ENCODE data around the gene PHETA2. TPM values are rescaled to one million over a fixed set of nuclear protein-coding genes. Genes with fewer than 3 reads are reported as not detected.
"Not testable (repeated sequence)": the region's sequence is repeated elsewhere in the genome, so short reads cannot be mapped to it uniquely, and the experiment has no call there.

PHETA2 gene
- total RNA-seq, 1 donor from 2014 or later = 2.7 TPM

DNA sequence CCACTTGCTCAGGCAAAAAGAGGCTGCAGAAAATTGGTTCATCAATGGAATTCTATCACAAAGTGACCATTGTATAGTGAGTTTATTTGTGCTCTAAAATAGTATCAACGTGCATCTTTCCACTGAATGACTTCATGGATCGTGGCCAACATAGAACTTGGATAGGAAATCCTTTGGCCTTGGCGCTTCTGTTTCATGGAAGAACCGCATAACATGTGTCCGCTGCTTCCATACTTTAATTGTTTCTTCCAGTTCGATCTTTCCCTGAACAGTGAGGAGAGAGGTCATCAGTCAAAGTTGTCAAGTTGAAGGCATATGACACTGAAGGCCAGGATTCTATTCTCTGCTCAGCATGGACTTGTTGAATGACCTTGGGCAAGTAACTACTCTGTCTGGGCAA is 12.0 kb downstream of the PHETA2 start:
- DNase-seq (no peak), ATAC-seq (no peak)
- intact Hi-C loops (cut with micrococcal nuclease) = no loop called here

DNA sequence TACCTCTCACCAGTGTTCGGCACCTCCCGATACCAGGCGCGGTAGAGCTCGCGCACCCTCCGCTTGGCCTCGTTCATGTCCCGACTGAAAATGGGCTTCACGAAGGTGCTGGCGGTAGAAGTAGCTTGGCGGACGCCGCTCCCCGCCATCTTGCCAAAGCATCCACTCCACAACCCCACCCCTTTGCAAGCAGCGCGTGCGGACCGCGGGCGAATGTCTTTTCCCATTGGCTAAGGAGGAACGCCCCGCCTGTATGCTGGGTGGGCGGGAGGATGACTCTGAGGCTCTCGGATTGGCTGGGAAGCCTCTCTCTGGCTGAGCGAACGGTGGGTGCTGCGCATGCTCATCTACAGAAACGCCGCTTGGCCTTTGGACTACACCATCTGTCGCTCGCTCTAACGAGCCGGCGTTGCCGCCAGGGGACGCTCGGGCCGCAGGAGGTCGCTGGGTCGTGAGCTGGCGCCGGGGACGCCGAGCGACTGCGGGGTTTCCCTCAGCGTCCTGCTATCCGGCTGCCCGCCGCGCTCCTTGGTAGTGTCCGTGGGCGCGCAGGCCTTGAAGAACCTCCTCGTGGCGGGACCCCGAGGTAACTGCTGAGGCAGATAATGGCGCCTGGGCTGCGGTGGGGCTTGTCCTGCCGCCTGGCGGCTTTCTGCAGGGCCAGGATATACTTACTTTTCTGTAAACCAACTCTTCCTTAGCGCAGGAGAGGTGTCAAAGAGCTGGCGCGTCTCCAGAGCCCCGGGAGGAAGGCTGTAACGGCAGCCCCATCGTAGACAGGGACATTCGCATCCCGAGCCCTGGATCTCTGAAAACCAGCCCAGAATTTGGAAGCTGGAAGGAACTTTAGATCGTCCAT is 16.8 kb downstream of the PHETA2 start, which contains the start of gene NDUFA6:
TSS of gene NDUFA6 (minus strand) at position 177 of the 859 bp plus-strand sequence. CDS start at position 149, 28 bp downstream.
- DNase-seq = peak; percentile 99
- ATAC-seq = peak; percentile 96
- intact Hi-C loops (cut with micrococcal nuclease) = no loop called here

DNA sequence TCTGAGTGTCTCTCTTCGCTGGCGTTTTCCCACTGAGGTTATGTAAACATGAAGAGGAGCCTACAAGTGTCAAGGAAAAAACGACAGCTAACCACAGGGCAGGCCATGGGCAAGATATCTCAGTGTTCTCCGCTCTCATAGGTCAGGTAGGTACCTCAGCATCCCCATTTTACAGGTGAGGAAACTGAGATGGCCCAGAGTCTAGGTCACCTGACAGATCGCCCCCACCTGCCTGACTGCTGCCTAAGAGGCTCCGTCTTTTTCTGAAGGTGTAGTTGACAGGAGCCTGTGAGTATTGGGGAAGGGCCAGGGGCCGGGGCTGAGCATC is 17.4 kb downstream of the PHETA2 start:
- DNase-seq = no peak
- peak; percentile 2 for ATAC-seq

DNA sequence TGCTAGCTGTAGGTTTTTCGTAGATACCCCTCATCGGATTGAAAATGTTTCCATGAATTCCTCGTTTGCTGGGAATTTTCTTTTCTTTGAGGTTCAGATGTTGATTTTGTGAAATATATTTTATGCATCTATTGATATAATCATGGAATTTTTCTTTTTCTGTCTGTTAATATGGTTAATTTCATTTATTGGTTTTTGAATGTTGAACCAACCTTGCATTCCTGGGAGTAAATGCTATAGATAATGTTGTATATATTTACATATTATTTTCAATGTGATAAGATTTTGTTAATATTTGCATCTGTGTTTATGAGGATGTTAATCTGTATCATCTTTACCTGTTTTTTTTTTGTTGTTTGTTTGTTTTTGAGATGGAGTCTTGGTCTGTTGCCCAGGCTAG is 27.2 kb downstream of the PHETA2 start:
- ATAC-seq (no peak), DNase-seq (no peak)
- intact Hi-C loops (cut with micrococcal nuclease) = no loop called here

More for the DNA sequence above, 17.4 kb downstream of the PHETA2 start:
- intact Hi-C loops (cut with micrococcal nuclease) = no loop called here

DNA sequence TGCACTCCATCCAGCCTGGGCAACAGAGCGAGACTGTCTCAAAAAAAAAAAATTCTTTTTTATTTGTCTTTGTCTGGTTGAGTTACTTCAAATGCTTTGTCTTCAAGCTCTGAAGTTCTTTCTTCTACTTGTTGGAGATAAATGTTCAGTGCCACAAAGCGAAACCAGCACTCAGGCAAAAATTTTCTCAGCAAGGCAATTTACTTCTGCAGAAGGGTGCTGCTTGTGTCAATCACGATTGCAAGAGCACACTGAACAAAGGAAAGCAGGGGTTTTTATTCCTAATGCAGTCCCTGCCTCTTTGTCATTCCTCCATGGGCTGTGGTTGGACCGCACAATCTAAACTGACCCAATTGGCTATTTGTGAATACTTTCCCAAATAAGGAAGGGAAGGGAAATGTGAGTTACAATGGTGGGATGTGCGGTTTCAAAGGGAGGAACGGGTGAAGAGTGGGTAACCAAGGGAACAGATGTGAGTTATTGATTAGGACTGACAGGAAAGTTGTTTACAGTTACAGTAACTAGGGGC is 30.3 kb downstream of the PHETA2 start:
- intact Hi-C loops (cut with micrococcal nuclease); ATAC-seq: not testable (repeated sequence)

DNA sequence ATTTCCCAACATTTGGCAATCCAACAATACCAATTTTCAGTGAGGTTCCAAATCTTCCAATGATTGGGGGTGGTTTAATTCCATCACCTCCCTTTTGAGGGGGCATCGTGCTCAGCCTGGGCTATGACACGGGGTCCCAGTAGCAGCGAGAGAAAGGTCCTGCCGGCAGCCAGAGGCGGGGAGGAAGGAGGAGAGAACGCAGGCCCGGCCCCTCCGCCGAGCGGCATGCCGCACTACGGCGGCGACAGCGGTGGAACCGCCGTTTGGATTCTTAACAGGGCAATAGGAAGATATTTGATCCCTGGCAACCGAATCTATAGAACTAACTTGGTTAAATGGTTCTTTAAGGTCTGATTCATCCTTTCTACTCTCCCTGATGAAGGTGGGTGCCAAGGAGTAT is 34.8 kb downstream of the PHETA2 start:
- DNase-seq = no peak
- no peak for ATAC-seq
- intact Hi-C loops (cut with micrococcal nuclease) = no loop called here

More for the DNA sequence above, 30.3 kb downstream of the PHETA2 start:
- not testable (repeated sequence) for DNase-seq

DNA sequence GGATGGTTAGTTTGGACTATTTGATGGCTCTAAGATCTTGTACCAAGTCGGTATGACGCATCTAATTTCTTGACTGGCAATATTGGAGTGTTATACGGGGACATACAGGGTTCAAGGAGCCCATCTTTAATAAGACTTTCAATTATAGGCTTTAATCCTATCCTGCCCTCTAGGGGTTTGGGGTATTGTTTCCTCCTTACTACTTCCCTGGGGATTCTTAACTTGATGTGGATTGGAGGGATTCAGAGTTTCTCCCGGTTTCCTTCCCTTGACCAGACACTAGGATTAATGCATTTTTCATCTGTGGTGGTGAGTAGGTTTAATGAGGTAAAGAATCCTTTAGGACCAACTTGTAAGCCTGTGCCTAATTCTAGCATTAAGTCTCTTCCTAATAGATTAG is 37.8 kb downstream of the PHETA2 start:
- no peak for DNase-seq
- ATAC-seq = no peak
- intact Hi-C loops (cut with micrococcal nuclease) = no loop called here

DNA sequence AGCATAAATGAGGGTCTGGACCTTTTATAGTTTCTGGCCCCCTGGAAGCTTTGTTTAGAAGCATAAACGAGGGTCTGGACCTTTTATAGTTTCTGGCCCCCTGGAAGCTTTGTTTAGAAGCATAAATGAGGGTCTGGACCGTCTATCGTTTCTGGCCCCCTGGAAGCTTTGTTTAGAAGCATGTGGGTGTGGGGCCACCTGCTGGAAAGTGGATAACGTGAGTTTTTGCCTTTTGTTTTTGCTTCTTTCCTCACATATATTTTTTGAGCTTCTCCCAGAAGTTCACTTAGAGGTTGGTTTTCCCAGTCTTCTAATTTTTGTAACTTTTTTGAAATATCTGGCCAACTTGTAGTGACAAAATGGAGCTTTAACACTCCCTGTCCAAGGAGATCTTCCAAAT is 38.7 kb downstream of the PHETA2 start:
- ATAC-seq; DNase-seq; intact Hi-C loops (cut with micrococcal nuclease): not testable (repeated sequence)

DNA sequence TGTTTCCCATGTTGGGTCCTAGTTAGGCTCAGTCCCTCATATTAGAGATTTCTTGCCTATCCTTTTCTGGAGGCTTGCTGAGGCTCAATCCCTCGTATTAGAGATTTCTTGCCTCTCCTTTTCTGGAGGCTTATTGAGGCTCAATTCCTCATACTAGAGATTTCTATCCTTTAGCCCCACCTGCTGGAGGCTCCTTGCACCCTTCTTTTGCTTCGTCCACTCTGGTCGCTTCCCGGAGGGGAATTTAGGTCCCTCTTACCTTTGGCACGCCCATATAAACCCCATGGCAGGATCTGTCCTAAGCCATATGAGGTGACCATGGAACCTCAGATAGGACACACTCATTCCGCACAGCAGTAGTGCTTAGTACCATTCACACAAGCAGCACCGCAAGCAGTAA is 40.7 kb downstream of the PHETA2 start:
- DNase-seq (no peak), ATAC-seq (no peak)
- intact Hi-C loops (cut with micrococcal nuclease) = no loop called here

DNA sequence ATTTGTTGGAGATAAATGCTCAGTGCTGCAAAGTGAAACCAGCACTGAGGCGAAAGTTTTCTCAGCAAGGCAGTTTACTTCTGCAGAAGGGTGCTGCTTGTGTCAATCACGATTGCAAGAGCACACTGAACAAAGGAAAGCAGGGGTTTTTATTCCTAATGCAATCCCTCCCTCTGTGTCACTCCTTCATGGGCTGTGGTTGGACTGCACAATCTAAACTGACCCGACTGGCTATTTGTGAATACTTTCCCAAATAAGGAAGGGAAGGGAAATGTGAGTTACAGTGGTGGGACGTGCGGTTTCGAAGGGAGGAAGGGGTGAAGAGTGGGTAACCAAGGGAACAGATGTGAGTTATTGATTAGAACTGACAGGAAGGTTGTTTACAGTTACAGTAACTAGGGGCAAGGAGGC is 41.4 kb downstream of the PHETA2 start:
- intact Hi-C loops (cut with micrococcal nuclease); ATAC-seq; DNase-seq: not testable (repeated sequence)

DNA sequence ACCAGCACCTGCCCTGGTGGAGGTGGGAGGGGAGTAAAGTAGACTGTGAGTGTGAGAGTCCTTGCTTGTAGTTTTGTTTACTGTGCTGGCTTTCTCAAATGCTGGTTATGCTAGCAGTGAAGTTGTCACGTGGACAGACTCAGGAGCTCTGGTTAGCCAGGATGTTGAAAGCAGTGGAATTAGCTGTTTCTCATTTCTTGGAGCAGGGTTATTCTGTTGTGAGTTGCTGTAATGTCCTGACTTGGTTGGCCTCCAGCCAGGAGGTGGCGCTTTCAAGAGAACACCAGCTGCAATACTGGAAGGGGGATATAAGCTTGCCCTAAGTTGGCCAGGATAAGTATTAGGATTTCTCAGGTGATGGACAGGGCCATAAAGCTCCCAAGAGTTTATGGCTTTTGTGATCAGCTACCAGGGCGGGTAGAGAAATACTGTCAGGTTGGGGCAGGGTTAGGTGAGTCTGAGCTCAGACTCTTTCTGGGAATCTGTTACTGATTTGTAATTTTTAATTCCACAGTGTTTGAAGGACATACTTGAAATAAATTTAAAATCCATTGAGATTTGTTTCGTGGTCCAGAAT is 42.9 kb downstream of the PHETA2 start:
- intact Hi-C loops (cut with micrococcal nuclease) = no loop called here
- no peak for DNase-seq

DNA sequence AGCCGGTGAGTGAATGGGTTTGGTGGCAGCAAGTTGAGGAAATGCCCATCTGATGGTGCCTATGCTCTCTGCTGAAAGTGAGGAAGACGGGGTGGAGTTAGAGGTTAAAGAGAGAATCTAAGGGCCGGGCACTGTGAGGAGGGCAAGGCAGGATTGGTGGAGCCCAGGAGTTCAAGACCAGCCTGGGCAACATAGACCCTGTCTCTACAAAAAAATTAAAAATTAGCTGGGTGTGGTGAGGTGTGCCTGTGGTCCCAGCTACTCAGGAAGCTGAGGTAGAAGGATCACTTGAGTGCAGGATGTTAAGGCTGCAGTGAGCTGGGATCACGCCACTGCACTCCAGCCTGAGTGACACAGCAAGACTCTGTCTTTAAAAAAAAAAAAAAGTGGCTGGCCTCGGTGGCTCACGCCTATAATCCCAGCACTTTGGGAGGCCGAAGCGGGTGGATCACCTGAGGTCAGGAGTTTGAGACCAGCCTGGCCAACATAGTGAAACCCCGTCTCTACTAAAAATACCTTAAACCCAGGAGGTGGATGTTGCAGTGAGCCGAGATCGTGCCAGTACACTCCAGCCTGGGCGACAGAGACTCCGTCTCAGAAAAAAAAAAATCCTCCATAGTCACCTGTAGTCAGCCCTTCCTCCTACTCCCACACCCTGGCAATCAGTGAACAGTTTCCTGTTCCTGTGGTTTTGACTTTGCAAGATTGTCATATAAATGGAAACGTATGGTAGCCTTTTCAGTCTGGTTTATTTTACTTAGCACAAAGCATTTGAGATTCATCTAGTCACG is 46.4 kb downstream of the PHETA2 start:
- DNase-seq; ATAC-seq; intact Hi-C loops (cut with micrococcal nuclease): not testable (repeated sequence)

More for the DNA sequence above, 42.9 kb downstream of the PHETA2 start:
- no peak for ATAC-seq

DNA sequence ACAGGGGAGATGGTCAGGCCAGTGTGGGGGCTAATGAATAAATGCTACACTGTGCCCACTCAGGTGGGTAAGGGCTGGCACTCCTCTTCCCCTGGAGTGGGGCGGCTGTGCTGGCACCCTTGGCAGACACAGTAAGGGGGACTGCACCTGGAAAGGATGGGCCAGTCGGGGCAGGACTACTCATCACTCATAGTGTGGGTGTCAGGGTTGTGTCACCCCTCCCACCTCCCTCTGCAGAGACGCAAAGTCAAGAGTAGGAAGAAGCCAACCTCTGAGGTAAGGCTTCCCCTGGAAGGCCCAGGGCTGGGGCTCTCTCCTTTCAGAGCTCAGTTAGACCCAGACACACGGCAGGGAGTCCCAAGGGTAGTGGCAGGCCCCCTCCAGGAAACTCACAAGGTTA is 49.5 kb downstream of the PHETA2 start:
- DNase-seq; intact Hi-C loops (cut with micrococcal nuclease); ATAC-seq: not testable (repeated sequence)

DNA sequence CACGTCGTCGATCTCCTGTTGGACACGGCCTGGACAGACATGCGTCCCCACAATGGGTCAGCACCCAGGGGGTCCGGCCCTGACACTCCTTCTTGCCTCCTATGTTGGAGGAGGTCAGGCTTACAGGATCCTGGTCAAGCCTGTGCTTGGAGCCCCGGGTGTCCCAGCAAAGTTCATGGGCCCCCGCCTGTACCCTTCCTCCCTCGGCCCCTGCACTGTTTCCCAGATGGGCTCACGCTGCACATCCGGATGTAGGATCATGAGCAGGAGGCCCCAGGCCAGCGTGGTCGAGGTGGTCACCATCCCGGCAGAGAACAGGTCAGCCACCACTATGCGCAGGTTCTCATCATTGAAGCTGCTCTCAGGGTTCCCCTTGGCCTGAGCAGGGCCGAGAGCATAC is 53.6 kb downstream of the PHETA2 start:
- ATAC-seq = no peak
- DNase-seq = no peak
- intact Hi-C loops (cut with micrococcal nuclease) = no loop called here

DNA sequence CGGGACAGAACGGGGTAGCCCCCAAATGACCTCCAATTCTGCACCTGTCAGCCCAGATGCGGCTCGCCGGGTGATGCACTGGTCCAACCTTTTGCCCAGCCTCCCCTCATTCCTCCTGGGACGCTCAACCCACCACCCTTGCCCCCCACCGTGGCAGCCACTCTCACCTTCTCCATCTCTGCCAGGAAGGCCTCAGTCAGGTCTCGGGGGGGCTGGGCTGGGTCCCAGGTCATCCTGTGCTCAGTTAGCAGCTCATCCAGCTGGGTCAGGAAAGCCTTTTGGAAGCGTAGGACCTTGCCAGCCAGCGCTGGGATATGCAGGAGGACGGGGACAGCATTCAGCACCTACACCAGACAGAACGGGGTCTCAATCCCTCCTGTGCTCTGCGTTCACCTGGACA is 54.0 kb downstream of the PHETA2 start:
- ATAC-seq; intact Hi-C loops (cut with micrococcal nuclease); DNase-seq: not testable (repeated sequence)

Other genes with a start within 250 kb of the PHETA2 start
- 89.7 TPM for gene SREBF2, start 241.1 kb upstream of the PHETA2 start, total RNA-seq
- 10.2 TPM for gene SHISA8, start 159.2 kb upstream of the PHETA2 start, total RNA-seq
- gene TNFRSF13C, start 147.4 kb upstream of the PHETA2 start, total RNA-seq = 1.6 TPM
- gene CENPM, start 127.1 kb upstream of the PHETA2 start, total RNA-seq = 0.52 TPM
- gene SEPTIN3, start 104.8 kb upstream of the PHETA2 start, total RNA-seq = 0.22 TPM
- gene WBP2NL, start 75.5 kb upstream of the PHETA2 start, total RNA-seq = 0.47 TPM
- 13.4 TPM for gene NAGA, start 3.4 kb upstream of the PHETA2 start, total RNA-seq
- 165 TPM for gene SMDT1, start 5.5 kb downstream of the PHETA2 start, total RNA-seq
- gene NDUFA6, start 16.5 kb downstream of the PHETA2 start, total RNA-seq = 316 TPM
- gene CYP2D6, start 56.6 kb downstream of the PHETA2 start, total RNA-seq = not detected
- gene TCF20, start 196.4 kb downstream of the PHETA2 start, total RNA-seq = 14.9 TPM

All from left ventricle myocardium superior (tissue), 1 donor.